Left cardiac atrium (tissue), 4 donors: ENCODE data around the gene SH3PXD2A. TPM values are rescaled to one million over a fixed set of nuclear protein-coding genes. Genes with fewer than 3 reads are reported as not detected.

Experiments used
- ATAC-seq, 2 donors: fragments of 200-7000 bp; cut with Tn5 transposase; one replicate each; pipeline ENCODE4 v1.9.1; 2020; ENCODE audit warnings: mild to moderate bottlenecking in 2 of 2, moderate library complexity in 2 of 2
- DNase-seq: peaks from one replicate; pipeline ENCODE4 v3.0.0-alpha.2; 2020
- intact Hi-C, 2 donors: fragments of 100-400 bp; cut with DNase I; formaldehyde crosslinking; loops; one replicate each; pipeline versions ENCODE4 v1.14.1 to v1.15.1; 2022 to 2023
- total RNA-seq, 2 donors: library from RNA; stranded (reverse); fragmentation: NEBNext Ultra II Directional; extraction: Animal tissue kit (Norgen Biotek cat#: 25700); gene quantifications; one replicate each; pipeline ENCODE4 v1.2.1, GENCODE V29; 2021
- donor health status: DM: no; HTN: yes; CAD: no.
- donor health status: DM: no; HTN: yes; CAD: no; lungs with severe emphysema.
- donor health status: DM: yes; HTN: yes; CAD: no.
- donor health status: Dilated cardiomyopathy.

SH3PXD2A gene
- total RNA-seq, 2 donors from 2014 or later: 24.6 to 27.7 TPM

GRCh38 chr10:103882285-103883007 is 27.1 kb upstream of the SH3PXD2A start:
- no peak for DNase-seq
- intact Hi-C loops: no loop called here
- peak; percentile 15 to 17 for ATAC-seq

- intact Hi-C loops: no loop called here
- no peak for DNase-seq
- ATAC-seq: peak; percentile 24
These were observed 26.3 kb upstream of the SH3PXD2A start for GRCh38 chr10:103881416-103882284.

- DNase-seq (no peak), ATAC-seq (no peak)
- intact Hi-C loops: no loop called here
These were observed 24.5 kb upstream of the SH3PXD2A start for GRCh38 chr10:103879831-103880230.

GRCh38 chr10:103879409-103879808 is 24.0 kb upstream of the SH3PXD2A start:
- DNase-seq (no peak), ATAC-seq (no peak)
- intact Hi-C loops: no loop called here

- intact Hi-C loops: no loop called here
- ATAC-seq (no peak), DNase-seq (no peak)
These were observed 22.5 kb upstream of the SH3PXD2A start for GRCh38 chr10:103877861-103878260.

GRCh38 chr10:103876155-103876554 is 20.8 kb upstream of the SH3PXD2A start:
- no peak for ATAC-seq
- intact Hi-C loops: no loop called here

GRCh38 chr10:103874730-103875129 is 19.4 kb upstream of the SH3PXD2A start:
- DNase-seq (no peak), ATAC-seq (no peak)
- intact Hi-C loops: no loop called here

More at GRCh38 chr10:103876155-103876554, 20.8 kb upstream of the SH3PXD2A start:
- DNase-seq: no peak

GRCh38 chr10:103872137-103872931 is 17.0 kb upstream of the SH3PXD2A start:
- DNase-seq (no peak), ATAC-seq (no peak)
- intact Hi-C loops: no loop called here

GRCh38 chr10:103871006-103871405 is 15.6 kb upstream of the SH3PXD2A start:
- DNase-seq (no peak), ATAC-seq (no peak)
- intact Hi-C loops: no loop called here

- ATAC-seq (peak in 1 of 2 donors; percentile 76), DNase-seq (no peak)
- intact Hi-C loops: no loop called here
These were observed 15.1 kb upstream of the SH3PXD2A start for GRCh38 chr10:103870516-103870915.

GRCh38 chr10:103869336-103869735 is 14.0 kb upstream of the SH3PXD2A start:
- DNase-seq (no peak), ATAC-seq (no peak)
- intact Hi-C loops: loop anchor here in 1 of 2 donors (10.0 kb wide), 1 partner anchor 265 kb away; no protein-coding TSS in a partner anchor

GRCh38 chr10:103868200-103868599 is 12.8 kb upstream of the SH3PXD2A start:
- ATAC-seq (no peak), DNase-seq (no peak)
- intact Hi-C loops: loop anchor here in 1 of 2 donors (10.0 kb wide), 1 partner anchor 263 kb away; no protein-coding TSS in a partner anchor

GRCh38 chr10:103861505-103861904 is 6.1 kb upstream of the SH3PXD2A start:
- intact Hi-C loops: loop anchor here in 1 of 2 donors (10.0 kb wide), 1 partner anchor 257 kb away; no protein-coding TSS in a partner anchor
- no peak for DNase-seq
- ATAC-seq: no peak

- peak; percentile 62 to 71 for ATAC-seq
- DNase-seq: no peak
- intact Hi-C loops: loop anchor here (2.0 to 10.0 kb wide), 5 partner anchors 75 to 255 kb away; no protein-coding TSS in a partner anchor
These were observed 4.0 kb upstream of the SH3PXD2A start for GRCh38 chr10:103859161-103860086.

- DNase-seq: no peak
- intact Hi-C loops: loop anchor here (2.0 to 10.0 kb wide), 4 partner anchors 74 to 146 kb away; no protein-coding TSS in a partner anchor
- no peak for ATAC-seq
These were observed 3.0 kb upstream of the SH3PXD2A start for GRCh38 chr10:103858360-103858759.

GRCh38 chr10:103856797-103857170 is 1.4 kb upstream of the SH3PXD2A start:
- DNase-seq (no peak), ATAC-seq (no peak)
- intact Hi-C loops: loop anchor here (10.0 kb wide), 2 partner anchors 72 to 82 kb away; no protein-coding TSS in a partner anchor

GRCh38 chr10:103855852-103856796 is 748 bp upstream of the SH3PXD2A start:
- intact Hi-C loops: loop anchor here (10.0 kb wide), 2 partner anchors 71 to 81 kb away; no protein-coding TSS in a partner anchor
- DNase-seq (no peak), ATAC-seq (no peak)
